GM19099 (cell line): Measurements from ENCODE around the gene NAGS.

Experiments used
- POLR2A ChIP-seq: IDR thresholded peaks from 3 replicates; pipeline ENCODE4 v1.6.1; 2011; ENCODE audit warnings: low read depth; ENCODE audit not compliant: insufficient read length; ENCODE audit errors: extremely low read depth

The NAGS gene

GRCh38 chr17:44004077-44004760 lies at the start of gene NAGS:
Gene NAGS (plus strand): TSS chr17:44004622. CDS start chr17:44004664, 42 bp downstream.
- no peak for TF ChIP-seq POLR2A

DNA sequence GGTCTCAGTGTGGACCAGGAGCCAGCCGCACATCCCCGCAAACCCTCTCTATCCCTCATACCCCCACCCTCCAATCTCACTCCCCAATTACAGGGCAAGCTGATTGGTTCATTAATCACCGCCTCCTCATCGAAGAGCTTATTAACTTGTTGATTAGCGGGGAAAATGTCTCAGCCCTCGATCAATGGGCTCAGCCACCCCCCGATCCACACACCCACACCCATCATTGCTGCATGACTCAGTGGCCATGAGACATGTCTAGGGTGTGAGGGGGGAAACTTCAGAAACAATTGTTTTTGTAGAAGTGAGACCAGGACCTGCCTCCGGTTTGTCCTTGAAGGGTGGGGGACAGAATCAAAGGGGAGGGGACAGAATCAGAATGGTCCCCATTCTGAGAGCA lies 48.2 kb upstream of the NAGS start:
- no peak for TF ChIP-seq POLR2A

- TF ChIP-seq POLR2A, result no peak
These were observed 45.6 kb upstream of the NAGS start for GRCh38 chr17:43958748-43959352.

DNA sequence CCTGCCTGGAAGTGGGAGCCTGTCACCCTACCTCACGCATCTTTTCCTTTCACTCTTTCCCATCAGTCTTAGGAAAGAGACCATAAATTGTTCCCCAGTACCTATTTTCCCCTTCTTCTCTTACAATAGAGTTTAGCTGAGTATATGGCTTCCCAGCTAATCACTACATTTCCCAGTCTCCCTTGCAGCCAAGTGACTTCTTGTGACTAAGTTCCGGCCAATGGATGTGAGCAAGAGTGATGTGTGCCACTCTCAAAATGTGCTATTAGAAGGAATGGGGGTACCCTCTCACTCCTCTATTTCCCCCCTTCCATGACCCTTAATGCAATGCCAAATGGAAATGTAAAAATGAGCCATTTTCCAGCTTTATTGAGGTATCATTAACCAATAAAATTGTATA lies 42.5 kb upstream of the NAGS start:
- no peak for TF ChIP-seq POLR2A

DNA sequence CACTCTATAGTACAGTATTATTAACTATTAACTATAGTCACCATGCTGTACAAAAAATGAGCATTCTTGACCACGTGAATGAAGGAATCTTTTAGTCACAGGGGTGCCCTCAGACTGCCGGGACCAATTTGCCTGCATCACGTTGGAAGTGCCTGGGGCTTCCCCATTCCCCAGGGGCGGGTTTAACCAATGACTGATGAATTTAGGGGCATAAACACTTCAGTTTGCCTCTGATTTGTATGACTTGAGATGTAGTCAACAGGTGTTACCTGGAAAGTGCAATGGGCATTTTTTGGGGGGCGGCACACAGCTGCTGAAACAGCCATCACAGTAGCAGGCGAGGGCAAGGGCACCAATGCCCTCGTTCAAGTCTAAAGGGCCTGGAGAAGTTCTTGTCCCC lies 41.9 kb upstream of the NAGS start:
- no peak for TF ChIP-seq POLR2A

DNA sequence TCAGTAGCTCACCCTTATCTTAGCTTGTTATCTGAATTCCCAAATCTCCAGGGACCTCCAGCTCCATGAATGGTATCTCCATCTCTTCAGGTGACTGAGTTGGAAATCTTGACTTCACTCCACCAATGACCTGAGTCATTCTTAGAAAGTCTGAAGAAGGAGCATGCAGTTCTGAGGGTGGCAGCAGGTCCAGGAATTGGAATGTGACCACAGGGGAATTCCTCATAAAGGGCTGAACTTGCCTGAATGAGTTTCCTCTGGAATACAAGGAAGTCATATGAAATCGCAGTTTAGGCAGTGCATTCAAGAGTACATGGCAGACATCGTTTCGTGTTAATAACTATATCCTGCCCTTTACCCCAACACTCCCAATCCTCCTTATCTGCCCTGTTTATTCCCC lies 38.1 kb upstream of the NAGS start:
- TF ChIP-seq POLR2A, result no peak

DNA sequence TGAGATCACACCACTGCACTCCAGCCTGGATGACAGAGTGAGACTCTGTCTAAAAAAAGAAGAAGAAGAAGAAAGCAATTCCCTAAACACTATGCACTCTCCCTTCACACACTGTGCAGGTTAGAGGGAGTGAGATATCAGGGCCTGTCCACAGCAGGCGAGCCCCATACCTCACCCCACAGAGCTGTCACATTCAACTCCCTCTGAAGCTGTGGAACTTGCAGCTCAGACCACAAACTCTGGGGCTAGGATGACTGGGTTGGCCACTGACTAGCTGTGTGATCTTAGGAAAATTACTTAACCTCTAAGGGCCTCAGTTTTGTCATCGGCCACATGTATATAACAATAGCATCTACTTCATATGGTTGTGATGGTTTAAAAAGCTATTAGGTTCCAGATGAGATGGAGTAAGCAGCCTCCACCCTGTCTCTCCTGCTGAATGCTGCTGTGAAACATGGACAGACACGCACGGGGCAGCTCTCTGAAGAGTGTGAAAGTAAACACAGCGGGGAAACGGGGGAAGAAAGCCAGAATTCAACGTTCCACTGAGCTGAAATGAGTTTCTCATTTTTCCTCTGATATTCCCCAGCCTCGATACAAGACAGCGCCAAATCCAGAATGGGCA lies 37.1 kb upstream of the NAGS start:
- TF ChIP-seq POLR2A, result no peak

GRCh38 chr17:43970366-43970765 lies 34.1 kb upstream of the NAGS start:
- TF ChIP-seq POLR2A, result no peak

DNA sequence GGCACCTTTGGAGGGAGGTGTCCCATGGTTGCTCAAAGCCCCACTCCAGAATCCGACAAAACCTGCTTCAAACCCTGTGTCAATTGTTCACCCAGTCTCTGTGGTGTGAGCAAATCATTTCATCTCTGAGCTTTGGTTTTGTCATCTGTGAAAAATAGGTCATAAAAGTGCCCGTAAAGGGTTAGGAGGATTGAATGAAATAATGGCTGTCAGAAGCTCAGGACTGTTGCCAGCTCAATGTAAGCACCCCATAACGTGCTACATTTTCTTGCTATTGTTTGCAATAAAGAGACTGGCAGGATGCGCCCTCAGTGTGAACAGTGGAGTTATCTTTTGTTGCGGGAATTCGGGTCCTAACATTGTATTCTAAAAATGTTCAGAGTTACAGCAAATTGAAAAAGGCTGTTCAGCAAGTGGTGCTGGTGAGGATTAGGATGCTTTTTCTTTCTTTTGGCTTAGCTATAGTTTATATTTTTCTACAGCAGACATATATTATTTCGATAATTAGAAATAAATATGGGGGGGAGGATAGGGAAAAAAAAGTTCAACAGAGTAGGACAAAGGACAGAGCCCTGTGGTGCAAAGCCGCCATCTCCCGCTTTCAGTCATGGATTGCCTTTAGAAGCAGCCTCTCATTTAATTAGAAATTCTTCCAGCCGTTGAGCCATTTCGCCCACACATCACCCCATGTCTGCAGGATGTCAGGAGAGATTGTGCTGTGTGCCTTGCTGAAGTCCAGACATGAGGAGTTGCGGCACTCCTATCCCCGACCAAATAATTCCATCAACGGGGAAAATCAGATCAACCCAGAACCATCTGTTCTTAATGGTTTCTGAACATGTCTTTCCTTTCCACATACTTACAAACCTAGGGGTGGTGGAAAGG lies 29.8 kb upstream of the NAGS start:
- TF ChIP-seq POLR2A, result no peak

DNA sequence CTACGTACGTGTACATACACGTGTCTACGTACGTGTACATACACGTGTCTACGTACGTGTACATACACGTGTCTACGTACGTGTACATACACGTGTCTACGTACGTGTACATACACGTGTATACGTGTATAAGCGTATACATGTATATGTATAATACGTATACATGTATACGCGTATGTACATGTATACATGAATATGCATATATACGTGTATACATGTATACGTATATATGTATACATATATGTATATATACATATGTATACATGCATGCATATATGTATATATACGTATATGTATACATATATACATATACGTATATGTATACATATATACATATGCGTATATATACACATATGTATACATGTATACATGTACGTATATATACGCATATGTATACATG lies 28.5 kb upstream of the NAGS start:
- no peak for TF ChIP-seq POLR2A

DNA sequence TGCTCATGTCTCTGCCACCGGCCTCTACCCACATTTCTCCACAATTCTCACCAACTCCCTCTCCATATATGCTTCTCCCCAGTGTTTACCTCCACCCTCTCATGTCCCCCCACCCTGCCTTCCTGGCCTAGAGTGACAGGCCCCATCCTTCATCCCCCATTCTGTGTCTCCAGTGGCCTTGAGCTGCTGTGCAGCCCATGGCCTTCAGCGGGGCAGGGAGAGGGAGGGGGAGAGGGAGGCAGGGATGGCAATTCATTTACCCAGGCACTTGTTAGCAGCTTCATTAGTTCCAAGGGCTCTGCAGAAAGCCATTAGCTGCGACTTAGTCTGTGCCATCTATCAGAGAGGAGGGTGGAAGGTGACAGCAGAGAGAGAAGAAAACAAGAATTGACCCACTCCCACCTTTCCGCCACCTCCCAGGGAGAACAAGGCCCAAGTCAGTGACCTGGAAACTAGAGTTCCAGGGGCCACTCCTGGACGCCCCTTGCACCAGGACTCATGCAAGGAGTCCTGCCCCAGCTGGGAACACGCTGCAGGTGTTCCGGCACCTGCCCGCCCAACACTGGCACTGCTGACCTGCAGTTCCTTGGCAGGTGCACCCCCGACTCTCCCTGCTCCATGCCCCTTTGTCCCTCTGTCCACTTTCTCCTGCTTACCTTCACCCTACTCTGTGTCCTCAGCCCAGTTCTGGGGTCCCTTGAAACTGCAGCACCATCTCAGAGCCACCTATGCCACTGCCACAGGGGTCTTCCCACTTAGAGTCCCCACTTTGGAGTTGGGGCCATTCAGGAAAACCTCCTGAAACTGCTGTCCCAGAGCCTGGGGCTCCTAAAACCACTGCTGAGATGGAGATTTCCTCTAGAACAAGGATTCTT lies 27.2 kb upstream of the NAGS start:
- TF ChIP-seq POLR2A, result no peak

- no peak for TF ChIP-seq POLR2A
These were observed 26.3 kb upstream of the NAGS start for GRCh38 chr17:43978078-43978477.

DNA sequence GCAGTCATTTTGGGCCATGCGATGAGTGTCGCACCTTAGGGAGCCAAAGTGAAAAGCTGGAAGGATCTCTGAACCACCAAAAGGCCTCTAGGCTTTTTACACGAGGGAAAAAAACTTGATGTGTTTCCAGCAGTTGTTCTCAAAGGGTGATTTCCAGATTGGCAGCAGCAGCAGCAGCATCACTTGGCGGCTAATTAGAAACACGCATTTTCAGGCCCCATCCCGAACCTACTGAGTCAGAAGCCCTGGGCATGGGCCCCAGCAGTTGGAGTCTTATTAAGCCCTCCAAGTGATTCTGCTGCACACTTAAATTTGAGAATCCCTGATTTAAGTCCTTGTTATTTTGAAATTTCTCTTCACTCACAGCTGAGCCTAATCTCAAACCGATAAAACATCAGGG lies 25.4 kb upstream of the NAGS start:
- TF ChIP-seq POLR2A, result no peak

GRCh38 chr17:43979671-43980070 lies 24.8 kb upstream of the NAGS start:
- no peak for TF ChIP-seq POLR2A
